ENCODE data around the gene PHLDA2.

DNA sequence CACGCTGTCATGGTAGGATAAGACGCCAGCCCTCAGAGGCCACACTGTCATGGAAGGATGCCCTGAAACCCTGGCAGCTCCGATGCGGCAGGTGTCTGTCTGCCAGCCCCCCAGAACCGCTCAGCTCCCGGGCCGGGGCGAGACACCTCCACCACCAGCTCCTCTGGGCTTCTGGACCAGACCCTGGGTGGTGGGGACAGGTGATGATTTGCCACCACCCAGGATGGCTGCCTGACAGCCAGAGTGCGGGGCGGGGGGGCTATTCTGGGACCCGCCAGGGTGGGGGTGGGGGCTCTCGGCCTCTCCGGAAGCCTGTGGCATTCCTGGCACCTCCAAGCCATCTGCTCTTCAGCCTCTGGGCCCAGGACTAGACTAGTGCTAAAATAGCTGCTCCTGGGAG is 9.4 kb downstream of the PHLDA2 start:
- TF ChIP-seq, protein P1, sequence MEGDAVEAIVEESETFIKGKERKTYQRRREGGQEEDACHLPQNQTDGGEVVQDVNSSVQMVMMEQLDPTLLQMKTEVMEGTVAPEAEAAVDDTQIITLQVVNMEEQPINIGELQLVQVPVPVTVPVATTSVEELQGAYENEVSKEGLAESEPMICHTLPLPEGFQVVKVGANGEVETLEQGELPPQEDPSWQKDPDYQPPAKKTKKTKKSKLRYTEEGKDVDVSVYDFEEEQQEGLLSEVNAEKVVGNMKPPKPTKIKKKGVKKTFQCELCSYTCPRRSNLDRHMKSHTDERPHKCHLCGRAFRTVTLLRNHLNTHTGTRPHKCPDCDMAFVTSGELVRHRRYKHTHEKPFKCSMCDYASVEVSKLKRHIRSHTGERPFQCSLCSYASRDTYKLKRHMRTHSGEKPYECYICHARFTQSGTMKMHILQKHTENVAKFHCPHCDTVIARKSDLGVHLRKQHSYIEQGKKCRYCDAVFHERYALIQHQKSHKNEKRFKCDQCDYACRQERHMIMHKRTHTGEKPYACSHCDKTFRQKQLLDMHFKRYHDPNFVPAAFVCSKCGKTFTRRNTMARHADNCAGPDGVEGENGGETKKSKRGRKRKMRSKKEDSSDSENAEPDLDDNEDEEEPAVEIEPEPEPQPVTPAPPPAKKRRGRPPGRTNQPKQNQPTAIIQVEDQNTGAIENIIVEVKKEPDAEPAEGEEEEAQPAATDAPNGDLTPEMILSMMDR (conservative IDR thresholded peaks at IDR 0.05; ENCODE audit: low read length): no peak
- no peak for TF ChIP-seq EZH2phosphoT487 (IDR thresholded peaks at IDR 0.05; ENCODE audit: borderline replicate concordance, low read depth, low read length)

Data from OCI-LY7 (cell line).